GM03348 (cell line): ENCODE data around the gene CCL27.
"Not testable (repeated sequence)": the region's sequence is repeated elsewhere in the genome, so short reads cannot be mapped to it uniquely, and the experiment has no call there.

Experiments used
- DNase-seq: peaks from one replicate; pipeline ENCODE4 v3.0.0; 2012; ENCODE audit warnings: low spot score

Gene CCL27

DNA sequence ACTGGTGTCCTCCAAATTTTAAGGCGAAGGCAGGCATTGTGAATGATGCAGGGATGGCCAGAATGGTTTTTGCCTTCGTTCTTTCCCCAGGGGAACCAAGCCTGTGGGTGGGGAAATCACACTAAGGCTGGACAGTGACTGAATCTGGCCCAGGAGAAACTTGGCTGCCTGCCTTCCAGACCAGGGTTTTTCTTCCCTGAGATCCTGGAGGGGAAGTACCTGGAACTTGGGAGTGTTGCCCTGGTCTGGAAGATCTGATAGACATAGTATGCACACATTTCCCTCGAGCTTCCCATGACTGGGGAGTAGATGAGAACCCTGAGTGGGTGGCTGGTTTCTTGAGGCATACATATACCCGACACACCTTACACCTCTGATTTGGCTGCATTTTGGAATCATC, 11.1 kb downstream of the CCL27 start:
- DNase-seq: peak; percentile 50

DNA sequence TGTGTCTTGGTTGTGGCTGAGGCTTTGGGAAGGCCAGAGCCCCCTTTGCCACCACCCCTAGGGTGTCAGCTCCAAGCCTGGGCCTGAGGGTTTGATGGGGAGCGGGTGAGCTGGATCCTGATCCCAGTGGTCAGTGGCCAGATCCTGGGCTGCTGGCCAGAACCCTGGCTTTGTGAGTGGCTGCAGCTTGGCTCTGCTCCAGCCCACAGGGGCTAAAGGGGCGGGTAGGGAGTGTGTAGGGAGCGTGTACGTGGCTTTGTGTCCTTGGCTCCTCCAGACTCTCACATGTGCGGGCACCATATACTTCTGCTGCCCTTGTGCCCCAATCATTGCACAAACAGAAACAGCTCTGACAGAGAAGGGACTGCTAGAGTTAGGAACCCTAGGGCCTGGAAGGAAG, 11.6 kb downstream of the CCL27 start:
- no peak for DNase-seq

DNA sequence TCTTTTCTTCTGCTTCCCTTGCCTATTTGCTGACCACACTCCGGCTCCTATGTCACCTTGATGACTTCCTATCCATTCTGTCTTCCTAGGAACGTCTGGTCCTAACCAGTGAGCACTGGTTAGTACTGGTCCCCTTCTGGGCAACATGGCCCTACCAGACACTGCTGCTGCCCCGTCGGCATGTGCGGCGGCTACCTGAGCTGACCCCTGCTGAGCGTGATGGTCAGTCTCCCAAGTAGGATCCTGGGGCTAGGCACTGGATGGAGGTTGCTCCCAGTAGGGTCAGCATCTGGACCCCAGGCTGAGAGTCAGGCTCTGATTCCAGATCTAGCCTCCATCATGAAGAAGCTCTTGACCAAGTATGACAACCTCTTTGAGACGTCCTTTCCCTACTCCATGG, 13.8 kb downstream of the CCL27 start:
- DNase-seq: no peak

DNA sequence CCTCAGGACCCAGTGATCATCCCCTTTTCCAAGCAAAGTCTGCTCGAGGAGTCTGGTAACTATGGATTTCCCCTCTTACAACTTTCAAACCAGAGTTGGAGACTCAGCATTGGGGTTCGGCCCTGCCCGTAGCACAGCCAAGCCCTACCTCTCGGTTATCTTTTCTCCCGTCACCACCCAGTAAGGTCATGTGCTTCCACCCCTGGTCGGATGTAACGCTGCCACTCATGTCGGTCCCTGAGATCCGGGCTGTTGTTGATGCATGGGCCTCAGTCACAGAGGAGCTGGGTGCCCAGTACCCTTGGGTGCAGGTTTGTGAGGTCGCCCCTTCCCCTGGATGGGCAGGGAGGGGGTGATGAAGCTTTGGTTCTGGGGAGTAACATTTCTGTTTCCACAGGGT, 14.8 kb downstream of the CCL27 start:
- DNase-seq: no peak

DNA sequence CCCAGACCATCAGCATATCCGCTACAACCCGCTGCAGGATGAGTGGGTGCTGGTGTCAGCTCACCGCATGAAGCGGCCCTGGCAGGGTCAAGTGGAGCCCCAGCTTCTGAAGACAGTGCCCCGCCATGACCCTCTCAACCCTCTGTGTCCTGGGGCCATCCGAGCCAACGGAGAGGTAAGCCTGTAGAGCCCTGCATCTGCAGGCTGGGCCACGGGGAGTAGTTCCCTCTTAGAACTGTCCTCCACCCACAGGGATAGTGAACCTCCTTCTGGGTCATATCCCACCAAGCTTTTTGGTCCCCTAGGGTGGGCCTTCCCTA, 15.4 kb downstream of the CCL27 start:
- no peak for DNase-seq

DNA sequence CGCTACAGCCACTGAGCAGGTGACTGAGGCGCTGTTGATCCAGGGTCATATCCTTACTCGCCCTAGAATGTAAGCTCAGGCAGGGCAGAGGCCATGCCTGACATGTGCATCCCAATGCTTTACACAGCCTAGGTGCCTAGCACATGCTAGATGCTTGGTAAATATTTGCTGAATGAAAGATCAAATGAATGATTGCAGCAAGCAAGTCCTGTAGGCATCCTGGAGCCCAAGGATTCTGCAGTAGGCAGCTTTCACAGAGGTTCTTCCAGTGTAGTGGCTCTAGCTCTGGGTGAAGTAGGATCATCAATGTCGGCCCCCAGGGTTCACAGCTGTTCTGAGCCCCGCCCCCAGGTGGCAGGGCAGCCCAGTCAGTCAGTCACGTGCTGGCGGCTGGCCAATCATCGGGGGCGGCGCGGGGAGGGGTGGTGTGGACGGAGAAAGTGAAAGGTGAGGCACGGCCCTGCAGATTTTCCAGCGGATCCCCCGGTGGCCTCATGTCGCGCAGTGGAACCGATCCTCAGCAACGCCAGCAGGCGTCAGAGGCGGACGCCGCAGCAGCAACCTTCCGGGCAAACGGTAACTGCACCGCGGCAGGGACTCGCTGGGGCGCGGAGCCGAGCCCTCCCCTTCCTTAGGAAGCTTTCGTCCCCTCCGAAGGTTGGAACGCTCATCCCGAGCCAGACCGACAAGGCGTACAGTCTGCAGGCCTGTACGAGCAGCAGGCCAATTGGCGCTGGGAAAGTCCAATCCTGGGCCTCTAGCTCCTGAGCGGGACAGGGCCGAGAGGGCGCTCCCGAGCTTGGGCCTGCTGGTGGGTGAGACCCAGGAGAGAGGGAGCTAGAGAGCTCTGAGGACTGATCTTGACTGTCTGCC, 16.0 kb downstream of the CCL27 start, which contains the start of gene GALT:
Gene GALT, plus strand, starts transcription at position 465 of the 873 bp plus-strand sequence. Its CDS starts 30 bp downstream, at position 495.
- DNase-seq: peak; percentile 95

DNA sequence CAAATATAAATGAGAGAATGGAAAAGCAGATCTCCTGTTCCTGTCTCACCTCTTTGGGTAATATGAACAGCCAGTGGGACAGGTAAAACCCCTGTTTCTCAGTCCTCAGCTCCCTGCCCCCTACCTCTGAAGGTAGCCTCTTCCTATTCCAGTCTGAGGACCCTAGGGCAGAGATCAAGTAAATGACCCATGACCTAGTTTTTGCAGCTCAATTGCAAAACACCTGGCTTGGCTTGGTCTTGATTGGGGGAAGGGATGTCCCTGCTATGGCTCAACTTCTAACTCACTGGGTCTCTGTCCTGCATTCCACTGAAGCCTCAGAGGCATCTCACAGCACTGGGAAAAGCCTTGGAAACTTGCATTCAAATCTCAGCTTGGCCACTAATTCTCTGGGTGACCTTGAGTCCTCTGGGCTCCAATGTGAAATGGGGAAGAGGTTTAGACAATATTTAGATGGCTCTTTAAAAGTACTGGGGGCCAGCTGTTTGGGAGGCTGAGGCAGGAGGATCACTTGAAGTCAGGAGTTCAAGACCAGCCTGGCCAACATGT, 17.6 kb downstream of the CCL27 start:
- DNase-seq: no peak

DNA sequence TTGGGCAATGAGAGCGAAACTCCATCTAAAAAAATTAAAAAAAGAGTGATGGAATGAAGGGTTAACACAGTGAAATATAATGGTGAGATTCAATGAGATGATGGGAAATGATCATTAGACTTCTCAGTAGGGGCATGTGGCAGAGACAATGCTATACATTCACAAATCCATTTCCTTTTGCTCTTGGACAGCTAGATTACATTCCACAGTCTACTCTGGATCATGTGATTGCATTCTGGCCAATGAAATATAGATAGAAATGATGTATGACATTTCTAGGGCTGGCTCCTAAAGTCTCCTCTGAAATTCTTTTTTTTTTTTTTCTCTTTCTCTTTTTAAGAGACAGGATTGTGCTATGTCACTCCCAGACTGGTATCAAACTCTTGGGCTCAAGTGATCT, 19.8 kb downstream of the CCL27 start:
- no peak for DNase-seq

DNA sequence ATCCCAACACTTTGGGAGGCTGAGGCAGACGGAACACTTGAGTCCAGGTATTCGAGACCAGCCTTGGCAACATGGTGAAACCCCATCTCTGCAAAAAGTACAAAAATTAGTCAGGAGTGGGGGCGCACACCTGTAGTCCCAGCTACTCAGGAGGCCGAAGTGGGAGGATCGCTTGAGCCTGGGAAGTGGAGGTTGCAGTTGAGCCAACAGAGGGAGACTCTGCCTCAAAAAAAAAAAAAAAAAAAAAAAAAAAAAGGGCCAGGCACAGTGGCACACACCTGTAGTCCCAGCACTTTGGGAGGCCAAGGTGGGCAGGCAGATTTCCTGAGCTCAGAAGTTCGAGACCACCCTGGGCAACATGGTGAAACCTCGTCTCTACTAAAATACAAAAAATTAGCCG, 23.1 kb downstream of the CCL27 start:
- not testable (repeated sequence) for DNase-seq

DNA sequence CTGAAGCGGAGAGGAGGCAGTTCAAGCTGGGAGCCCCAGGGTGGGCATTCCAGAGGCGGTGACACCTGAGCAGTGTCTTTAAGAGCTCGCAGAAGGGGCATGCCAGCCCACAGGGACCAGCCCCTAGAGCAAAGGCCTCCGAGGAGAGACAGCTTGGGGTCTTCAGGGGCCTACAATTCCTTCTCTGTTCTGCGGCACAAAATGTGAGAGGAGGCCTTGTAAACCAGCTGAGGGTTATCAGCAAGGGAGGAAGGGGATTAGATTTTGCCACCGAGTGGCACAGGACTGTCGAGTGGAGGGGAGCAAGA, 24.4 kb downstream of the CCL27 start:
- DNase-seq: no peak

DNA sequence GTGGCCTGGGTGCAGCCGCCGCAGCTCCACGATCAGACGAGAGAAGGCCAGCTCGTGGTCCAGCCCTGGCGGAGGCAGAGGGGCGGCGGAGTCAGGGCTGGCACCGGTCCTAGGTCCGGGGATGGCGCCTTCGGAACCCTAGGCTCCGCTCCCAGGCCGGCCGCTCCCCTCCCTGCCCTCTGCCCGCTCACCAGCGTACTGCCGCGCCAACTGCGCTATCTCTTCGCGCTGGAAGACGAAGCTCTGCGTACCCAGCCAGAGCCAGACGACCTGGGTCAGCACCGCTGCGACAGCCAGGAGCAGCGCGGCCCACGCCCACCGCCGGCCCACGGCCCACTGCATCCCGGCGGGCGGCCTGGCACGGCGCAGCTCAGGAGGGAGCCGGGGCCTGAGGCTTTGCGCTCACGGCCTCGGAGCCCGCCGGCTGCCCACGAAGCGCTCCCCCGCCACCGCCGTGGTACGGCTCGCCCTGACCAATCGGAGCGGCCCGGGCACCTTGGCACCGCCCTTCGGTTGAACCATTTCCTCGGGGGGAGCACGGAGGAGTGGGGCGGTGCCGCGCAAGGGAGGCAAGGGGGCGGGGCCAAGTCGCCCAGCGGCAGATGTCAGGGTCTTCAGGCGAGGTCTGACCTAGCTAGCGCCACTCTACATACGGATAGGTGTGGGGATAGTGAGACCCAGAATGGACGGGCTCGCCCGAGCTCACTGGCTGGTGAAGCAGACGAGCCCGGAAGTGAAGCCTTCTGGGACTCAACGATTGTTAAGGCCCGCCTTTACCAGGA, 24.9 kb downstream of the CCL27 start, which contains the start of gene SIGMAR1:
Gene SIGMAR1, minus strand, starts transcription at position 432 of the 782 bp plus-strand sequence. Its CDS starts 90 bp downstream, at position 342.
- peak; percentile 97 for DNase-seq

DNA sequence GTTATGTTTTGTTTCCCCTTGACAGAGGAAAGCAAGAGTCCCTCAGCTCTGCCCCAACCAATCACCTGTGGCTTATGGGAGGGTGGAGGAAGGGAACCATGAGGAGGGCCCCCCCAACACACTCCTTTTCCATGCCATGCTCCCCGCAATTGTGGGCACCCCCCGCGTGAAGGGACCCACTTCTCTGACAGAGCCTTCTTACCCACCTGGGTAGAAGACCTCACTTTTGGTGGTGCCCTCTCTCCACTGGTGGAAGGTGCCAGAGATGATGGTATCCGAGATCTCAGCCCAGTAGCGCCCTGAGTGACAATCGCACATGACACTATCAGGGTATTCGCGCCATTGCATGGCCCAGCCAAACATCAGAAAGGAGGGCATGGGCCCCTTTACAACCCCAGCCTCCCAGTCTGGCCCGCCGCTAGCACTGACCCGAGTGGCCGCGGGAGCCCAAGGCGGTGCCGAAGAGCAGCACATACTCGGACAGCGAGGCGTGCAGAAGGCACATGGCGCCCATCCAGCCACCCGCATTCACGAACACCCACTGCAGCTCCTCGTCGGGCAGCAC, 25.6 kb downstream of the CCL27 start:
- no peak for DNase-seq

DNA sequence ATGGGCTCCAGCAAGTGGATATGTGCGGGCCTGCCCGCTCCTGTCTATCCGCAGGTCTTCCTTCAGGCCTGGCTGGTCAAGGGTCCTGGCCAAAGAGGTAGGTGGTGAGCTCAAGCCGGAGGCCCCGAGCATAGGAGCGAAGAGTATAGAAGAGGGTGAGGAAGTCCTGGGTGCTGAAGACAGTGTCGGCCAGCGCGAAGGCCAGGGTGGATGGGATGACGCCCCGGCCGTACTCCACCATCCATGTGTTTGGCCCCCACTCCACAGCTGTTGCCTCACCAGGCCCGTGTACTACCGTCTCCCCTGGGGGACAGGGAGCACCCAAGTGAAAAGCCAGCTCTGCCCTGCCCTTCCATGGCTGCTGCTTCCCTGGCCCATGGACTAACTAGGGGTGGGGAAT, 26.9 kb downstream of the CCL27 start:
- DNase-seq: no peak

DNA sequence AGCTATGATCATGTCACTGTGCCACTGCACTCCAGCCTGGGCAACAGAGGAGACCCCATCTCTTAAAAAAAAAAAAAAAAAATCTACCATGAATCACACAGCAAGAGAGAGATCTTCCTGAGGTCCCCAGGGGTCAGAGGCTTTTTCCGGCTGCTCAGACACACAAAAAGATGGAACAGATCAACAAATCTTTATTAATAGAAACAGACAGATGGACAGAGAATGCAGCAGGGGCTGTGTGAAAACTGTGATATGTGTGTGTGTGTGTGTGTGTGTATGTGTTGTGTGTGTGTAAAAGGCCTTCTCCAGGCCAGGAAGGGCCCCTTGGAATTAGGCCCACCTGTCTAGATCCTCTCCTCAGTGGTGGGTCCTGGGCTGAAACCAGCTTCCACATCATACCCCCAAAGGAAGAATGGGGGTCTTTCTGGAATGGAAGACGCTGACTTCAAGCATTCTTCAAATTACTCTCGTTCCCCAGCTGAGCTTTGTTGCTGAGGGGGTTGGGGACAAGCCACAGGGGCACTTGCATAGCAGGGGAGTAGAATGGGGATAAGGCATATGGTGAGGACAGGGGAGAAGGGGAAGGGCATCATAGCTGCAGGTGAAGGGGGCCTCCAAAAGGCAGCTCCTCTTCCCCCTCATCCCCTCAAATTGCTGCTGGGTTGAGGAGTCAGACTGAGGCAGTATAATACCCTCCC, 27.8 kb downstream of the CCL27 start:
- DNase-seq: no peak

DNA sequence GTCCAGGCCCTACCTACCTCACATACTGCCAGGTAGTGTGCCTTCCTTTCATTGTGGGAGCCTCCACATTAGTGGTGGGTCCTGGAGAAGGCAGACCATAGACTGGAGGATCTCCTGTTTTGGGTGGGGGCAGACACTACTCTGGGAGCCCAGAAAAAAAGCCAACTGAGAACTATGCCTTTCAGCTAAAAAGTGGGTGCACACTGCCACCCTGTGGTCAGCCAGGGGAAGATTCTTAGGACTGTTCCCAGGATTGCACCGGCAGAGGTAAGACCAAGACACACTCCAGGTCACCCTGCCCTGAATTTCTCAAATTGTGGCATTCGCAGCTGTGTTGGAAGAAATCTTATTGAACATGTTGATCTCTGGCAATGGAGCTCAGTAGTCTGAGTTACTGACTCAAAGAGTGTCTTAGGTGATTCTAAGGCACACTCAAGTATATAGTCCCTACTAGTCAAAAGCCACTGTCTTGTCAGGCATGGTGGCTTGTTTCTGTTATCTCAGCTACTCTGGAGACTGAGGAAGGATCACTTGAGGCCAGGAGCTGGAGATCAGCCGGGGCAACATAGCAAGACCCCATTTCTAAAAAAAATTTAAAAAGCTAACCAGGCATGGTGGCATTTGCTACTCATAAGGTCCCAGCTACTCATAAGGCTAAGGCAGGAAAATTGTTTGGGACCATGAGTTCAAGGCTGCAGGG, 28.5 kb downstream of the CCL27 start:
- DNase-seq: peak; percentile 80

DNA sequence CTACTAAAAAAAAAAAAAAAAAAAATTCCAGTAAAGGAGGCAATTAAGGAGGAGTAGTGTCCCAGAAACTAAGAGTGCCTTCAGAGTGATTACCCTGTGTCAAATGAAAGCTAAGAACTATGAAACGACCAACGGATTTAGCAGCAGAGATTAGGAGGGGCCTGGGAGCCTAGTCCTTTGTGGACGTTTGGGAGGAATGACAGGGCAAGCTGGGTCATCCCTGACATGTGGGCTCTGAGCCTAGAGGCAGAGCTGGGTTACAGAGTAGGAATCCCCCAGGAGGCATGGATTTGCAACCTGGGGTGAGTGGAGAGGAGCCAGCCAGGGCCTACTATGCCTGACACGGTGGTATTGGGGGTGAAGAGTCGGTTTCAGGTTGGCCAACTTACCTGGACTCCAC, 29.3 kb downstream of the CCL27 start:
- no peak for DNase-seq

DNA sequence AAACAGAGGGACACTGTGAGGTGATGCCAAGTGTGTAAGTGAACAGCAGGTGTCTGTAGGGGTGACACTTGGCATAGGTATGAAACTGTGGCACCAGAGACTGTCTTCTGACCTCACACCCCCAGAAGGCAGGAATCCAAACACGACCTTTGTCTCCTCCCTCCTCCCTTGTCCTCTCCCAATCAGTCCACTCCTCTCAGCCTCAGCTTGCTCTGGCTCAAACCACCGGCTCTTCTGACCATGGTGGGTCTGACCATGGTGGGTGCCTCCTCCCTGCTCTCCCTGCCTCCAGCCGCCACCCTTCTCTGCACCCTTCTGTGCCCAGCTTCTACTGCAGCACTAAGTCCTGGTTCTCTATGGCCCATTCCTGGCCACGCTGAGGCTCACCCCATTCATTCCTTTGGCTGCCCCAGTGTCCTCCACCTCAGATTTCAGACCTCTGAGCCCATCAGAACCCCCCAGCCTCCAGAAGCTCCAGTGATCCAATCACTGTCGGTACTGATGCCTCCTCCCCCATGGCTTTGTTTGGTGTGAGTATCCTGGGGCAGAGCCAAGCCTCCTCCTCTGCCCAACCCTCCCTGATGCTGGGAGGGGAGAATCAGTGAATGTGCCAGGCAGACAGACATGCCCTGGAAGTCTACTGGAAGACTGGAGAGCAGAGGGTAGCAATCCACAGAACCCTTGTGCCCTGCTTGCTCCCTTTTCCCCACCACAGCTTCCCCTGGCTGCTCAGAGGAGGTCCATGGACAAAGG, 31.9 kb downstream of the CCL27 start:
- DNase-seq: no peak

DNA sequence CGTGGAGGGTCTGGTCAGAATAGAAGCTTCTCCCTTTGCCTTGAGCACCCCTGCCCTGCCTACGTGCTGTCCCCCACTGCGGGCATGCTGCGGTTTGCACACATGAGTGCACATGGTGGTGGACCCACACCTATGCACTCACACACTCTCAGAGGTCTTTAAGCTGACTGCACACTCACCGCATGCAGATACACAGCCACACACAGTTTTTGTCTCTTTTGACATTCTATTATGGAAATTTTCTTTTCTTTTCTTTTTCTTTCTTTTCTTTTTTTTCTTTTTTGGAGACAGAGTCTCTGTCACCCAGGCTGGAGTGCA, 33.0 kb downstream of the CCL27 start:
- DNase-seq: no peak

DNA sequence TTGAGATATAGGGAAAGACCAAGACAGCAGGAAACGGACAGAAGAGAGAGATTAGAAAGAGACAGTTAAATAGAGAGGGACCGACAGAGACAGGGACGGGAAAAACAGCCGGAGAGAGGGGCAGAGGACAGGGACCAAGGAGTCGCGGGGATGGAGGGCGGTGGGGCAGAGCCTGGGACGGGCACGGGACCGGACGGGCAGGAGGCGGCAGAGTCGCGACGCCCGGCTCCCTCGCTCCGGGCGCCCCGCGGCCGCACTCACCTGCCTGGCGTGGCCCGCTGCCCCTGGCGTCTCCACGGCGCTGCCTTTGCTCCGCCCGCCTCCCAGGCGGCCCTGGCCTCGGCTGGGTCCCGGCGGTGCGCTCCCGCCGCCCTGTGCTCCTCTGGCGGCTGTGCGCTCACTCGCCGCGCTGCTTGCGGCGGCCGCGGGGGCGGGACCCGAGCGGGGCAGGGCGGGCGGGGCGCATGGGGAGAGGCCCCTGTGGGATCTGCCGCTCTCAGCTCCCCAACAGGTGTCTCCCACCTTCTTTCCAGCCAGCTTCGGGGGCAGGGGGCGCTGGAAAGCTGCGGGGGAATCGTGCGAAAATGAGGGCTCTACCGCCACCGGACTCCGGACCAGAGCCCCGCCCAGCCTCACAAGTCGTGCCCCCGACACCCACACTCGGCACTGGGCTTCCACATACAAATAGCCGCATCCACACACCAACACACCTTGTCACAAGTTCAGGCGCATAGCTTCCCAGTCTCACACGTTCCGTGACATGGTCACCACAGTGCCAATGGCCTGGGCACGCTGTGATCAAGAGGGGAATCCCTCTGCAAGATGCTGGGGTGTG, 33.6 kb downstream of the CCL27 start, which contains the start of gene ARID3C:
Gene ARID3C, minus strand, starts transcription at position 411 of the 835 bp plus-strand sequence. CDS start 1,052 bp downstream, outside the sequence.
- peak; percentile 70 for DNase-seq
